Muscle layer of colon (tissue), 2 donors: Measurements from ENCODE around the gene ADAP1.

Experiments
- H3K27ac ChIP-seq: one replicate; pipeline ENCODE4 v1.7.0; 2013; ENCODE audit warnings: low read depth, mild to moderate bottlenecking, low read length, moderate library complexity
- H3K27me3 ChIP-seq, 2 donors: one replicate each; pipeline ENCODE4 v1.7.0; 2013; ENCODE audit warnings: low read length in 2 of 2, mild to moderate bottlenecking in 2 of 2; ENCODE audit not compliant: insufficient read depth in 2 of 2, control insufficient read depth in 1 of 2
- H3K36me3 ChIP-seq: one replicate; pipeline ENCODE4 v1.7.0; 2013; ENCODE audit warnings: mild to moderate bottlenecking, low read length; ENCODE audit not compliant: insufficient read depth
- H3K4me1 ChIP-seq: one replicate; pipeline ENCODE4 v1.7.0; 2013; ENCODE audit warnings: mild to moderate bottlenecking, low read length; ENCODE audit not compliant: insufficient read depth
- H3K4me3 ChIP-seq, 2 donors: one replicate each; pipeline ENCODE4 v1.7.0; 2013; ENCODE audit warnings: low read length in 2 of 2, low read depth in 1 of 2, mild to moderate bottlenecking in 1 of 2, moderate library complexity in 1 of 2
- H3K9ac ChIP-seq: one replicate; pipeline ENCODE4 v1.7.0; 2013; ENCODE audit warnings: low read length
- H3K9me3 ChIP-seq: one replicate; pipeline ENCODE4 v1.7.0; 2013; ENCODE audit warnings: mild to moderate bottlenecking, low read length
- donor health status: abdominal sarcoma.
- donor health status: Adenocarcinoma of cecum.

ADAP1 gene

DNA sequence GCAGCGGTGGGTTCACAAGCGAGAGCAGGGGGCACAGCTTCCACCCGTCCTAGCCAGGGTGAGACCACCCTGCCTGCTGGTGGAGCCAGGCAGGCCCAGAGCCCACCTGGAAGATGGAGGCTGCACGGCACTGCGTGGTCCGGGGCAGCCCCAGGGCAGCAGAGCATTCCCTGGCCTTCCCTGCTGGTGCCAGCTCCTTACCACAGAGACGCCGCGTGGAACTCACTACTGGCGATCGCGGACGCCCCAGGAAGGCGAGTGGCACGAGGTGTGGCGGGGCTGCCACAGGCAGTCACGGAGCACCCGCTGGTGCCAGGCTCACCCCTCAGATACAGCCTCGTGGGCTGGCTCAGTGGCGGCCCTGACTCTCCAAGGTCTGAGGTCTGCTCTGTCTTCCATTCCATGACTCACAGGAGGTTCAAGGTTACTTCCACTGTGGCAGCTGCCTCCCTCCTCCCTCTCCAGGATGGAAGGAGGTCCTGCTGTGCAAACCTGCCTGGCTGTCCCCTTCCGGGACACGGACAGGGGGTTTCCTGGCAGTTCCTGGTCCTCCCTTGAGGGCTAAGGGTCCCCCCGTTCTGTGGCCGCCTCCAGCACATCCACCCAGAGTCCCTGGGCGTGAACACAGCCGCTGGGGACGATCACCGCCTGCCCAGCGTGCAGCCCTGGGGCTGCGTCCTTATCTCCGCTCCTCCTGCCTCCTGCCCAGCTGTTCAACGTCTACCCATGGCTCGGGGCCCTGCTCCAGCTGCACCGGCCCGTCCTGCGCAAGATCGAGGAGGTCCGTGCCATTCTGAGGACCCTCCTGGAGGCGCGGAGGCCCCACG is 31.6 kb upstream of the ADAP1 start:
- H3K9me3 ChIP-seq: no peaks in the 10 kb centered on the region
- no peak overlapping the region for H3K4me3 ChIP-seq
- no peaks in the 10 kb centered on the region for H3K36me3 ChIP-seq
- no peaks in the 10 kb centered on the region for H3K4me1 ChIP-seq
- peaks cover 7 to 59% of the 10 kb centered on the region in 2 donors for H3K27me3 ChIP-seq
- no peak overlapping the region for H3K27ac ChIP-seq
- no peak overlapping the region for H3K9ac ChIP-seq

DNA sequence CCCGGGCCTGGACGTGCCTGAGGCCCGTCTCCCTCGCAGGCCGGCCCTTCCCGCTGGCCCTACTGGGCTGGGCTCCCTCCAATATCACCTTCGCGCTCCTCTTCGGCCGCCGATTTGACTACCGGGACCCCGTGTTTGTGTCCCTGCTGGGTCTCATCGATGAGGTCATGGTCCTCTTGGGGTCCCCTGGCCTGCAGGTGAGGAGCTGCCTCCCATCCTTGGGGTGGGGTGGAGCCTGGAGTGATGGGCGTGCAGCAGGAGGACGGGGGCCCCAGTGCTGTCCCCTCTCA is 30.6 kb upstream of the ADAP1 start:
- H3K27me3 ChIP-seq: peaks cover 7 to 59% of the 10 kb centered on the region in 2 donors
- H3K27ac ChIP-seq: no peak overlapping the region
- no peaks in the 10 kb centered on the region for H3K9me3 ChIP-seq
- H3K36me3 ChIP-seq: no peaks in the 10 kb centered on the region
- no peaks in the 10 kb centered on the region for H3K4me1 ChIP-seq
- H3K4me3 ChIP-seq: no peak overlapping the region
- no peak overlapping the region for H3K9ac ChIP-seq

DNA sequence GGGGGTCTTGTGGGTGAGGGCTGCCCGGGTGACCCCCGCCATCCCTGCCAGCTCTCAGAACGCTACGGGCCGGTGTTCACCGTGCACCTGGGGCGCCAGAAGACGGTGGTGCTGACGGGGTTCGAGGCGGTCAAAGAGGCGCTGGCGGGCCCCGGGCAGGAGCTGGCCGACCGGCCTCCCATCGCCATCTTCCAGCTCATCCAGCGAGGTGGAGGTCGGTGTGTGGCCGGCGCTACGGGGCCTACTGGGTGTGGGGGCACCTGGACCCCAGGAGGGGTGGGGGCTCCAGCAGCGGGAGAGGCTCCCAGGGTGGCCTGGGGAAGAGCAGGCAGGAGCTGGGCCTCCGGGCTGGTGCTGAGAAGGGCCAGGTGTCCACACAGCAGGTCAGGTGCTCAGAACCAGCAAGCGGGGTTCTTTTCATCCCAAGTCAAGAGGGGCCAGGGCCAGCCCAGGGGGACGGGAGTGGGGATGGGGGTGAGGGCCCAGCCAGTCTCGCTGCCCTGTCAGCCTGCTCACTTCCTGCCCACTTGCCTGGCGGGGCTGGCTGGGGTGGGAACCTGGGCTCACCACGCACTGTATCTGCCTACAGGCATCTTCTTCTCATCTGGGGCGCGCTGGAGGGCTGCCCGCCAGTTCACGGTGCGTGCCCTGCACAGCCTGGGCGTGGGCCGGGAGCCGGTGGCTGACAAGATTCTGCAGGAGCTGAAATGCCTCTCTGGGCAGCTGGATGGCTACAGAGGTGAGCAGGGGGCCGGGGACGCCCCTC is 30.1 kb upstream of the ADAP1 start:
- Histone ChIP-seq H3K27me3 (peaks cover 7 to 59% of the 10 kb centered on the region in 2 donors), H3K4me3 (no peak overlapping the region), H3K36me3 (no peaks in the 10 kb centered on the region)

DNA sequence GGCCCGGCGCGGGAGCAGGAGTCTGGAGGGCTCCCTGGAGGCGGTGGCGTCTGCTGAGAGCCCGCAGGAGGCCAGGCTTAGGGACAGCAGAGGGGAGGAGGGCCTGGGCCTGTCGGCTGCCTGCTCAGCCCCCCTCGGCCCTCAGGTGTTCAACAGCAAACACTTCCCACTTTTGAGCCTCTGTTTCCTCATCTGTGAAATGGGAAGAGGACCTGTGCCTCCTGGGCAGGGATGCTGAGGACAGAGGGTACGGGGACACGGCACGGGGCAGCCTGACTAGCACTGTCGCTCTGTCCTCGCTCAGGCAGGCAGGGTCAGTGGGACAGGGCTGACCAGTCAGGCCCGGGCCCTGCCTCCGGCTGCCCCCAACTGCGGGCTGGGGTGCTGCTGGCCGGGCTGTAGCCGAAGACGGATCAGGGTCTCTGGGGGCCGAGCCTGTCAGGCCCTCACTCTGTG is 29.2 kb upstream of the ADAP1 start:
- no peaks in the 10 kb centered on the region for H3K4me1 ChIP-seq
- H3K4me3 ChIP-seq: no peak overlapping the region
- no peak overlapping the region for H3K9ac ChIP-seq
- H3K27me3 ChIP-seq: peaks cover 7 to 52% of the 10 kb centered on the region in 2 donors
- H3K27ac ChIP-seq: no peak overlapping the region
- no peaks in the 10 kb centered on the region for H3K36me3 ChIP-seq
- no peaks in the 10 kb centered on the region for H3K9me3 ChIP-seq

More for the DNA sequence above, 30.1 kb upstream of the ADAP1 start:
- H3K9ac ChIP-seq: no peak overlapping the region
- H3K27ac ChIP-seq: no peak overlapping the region
- H3K4me1 ChIP-seq: no peaks in the 10 kb centered on the region
- H3K9me3 ChIP-seq: no peaks in the 10 kb centered on the region

DNA sequence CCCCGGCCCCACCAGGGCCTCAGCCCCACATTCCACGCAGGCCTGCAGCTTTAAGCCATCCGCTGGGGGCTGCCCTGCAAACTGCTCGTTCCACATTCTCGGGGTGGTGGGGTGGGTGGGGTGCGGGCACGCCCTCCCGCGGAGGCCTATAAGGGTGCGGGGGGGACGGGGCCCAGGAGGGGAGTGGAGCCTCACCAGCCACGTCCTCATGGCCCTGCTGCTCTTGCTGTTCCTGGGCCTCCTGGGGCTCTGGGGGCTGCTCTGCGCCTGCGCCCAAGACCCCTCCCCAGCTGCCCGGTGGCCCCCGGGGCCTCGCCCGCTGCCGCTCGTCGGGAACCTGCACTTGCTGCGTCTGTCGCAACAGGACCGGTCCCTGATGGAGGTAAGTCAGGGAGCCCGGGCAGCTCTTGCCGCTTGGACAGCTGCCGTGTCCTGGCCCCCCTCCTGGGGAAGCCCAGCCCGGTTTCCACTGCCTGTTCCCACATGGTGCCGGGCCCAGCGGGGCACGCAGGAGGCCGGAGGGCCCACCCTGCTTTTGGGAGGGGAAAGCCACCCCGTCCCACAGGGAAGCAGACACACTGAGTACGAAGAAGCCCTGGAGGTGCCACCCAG is 28.6 kb upstream of the ADAP1 start, which contains the start of gene CYP2W1:
Gene CYP2W1 (plus strand): TSS at position 178 of the 612 bp plus-strand sequence. CDS start 31 bp downstream, at position 209.
- Histone ChIP-seq H3K27ac (no peak within 1 kb of the TSS), H3K4me1 (no peaks in the 10 kb centered on the region), H3K9me3 (no peaks in the 10 kb centered on the region), H3K9ac (no peak within 1 kb of the TSS), H3K36me3 (no peaks in the 10 kb centered on the region), H3K27me3 (peaks cover 6 to 47% of the 10 kb centered on the region in 2 donors), H3K4me3 (no peak within 1 kb of the TSS)

DNA sequence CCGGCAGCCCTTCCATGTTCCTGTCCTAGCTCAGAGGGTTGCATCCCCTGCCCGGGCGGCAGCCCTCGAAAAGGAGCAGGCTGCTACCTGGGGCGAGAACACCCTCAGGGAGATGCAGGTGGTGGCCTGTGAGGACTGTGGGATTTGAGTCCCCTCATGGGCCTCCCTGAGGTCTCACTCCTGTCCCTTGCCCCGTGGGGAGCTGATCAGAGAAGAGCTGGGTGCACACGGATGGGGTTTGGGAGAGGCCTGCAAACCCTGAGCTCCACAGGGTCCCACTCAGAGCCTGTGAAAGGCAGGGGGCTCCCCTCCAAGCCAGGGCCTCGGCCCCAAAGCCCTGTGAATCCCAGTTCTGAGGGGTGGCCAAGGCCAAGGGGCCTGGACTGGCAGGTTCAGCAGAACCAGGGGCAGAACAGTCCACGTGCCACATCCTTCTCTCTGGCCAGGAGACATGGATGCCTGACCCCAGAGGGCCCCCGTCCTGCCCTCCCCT is 28.1 kb upstream of the ADAP1 start:
- no peaks in the 10 kb centered on the region for H3K9me3 ChIP-seq
- no peak overlapping the region for H3K4me3 ChIP-seq
- no peak overlapping the region for H3K27ac ChIP-seq
- peaks cover under 1 to 41% of the 10 kb centered on the region in 2 donors for H3K27me3 ChIP-seq
- H3K36me3 ChIP-seq: no peaks in the 10 kb centered on the region
- H3K9ac ChIP-seq: no peak overlapping the region
- H3K4me1 ChIP-seq: no peaks in the 10 kb centered on the region

DNA sequence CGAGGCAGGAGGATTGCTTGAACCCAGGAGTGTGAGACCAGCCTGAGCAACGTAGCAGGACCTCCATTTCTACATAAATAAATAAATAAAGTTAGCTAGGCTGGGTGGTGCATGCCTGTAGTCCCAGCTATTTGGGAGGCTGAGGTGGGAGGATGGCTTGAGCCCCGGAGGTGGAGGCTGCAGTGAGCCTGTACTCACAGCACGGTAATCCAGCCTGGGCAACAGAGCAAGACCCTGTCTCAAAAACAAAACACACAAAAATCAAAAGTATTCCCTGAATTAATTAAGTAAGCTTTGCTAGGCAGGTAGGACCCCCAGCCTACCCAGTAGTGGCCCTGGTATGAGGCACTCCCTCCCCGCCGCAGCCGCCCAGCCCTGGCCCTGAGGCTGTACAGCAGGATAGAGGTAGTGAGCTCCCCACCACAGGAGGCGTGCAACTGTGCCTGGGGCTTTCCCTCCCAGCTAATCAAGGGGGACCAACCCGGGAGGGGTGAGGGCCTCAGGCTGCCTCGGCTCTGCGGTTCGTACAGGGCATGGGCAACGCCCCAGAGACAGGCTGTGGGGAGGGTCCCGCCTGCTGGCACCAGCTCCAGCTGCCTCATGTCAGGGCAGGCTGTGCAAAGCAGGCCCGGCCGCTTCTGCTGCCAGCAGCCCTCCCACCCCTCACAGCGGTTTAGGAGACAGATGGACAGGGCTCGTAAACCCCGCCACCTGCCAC is 27.5 kb upstream of the ADAP1 start:
- H3K27ac ChIP-seq: no peak overlapping the region
- no peaks in the 10 kb centered on the region for H3K9me3 ChIP-seq
- H3K9ac ChIP-seq: no peak overlapping the region
- H3K27me3 ChIP-seq: peaks cover 0 to 35% of the 10 kb centered on the region in 2 donors
- no peaks in the 10 kb centered on the region for H3K36me3 ChIP-seq
- H3K4me3 ChIP-seq: no peak overlapping the region
- H3K4me1 ChIP-seq: no peaks in the 10 kb centered on the region

DNA sequence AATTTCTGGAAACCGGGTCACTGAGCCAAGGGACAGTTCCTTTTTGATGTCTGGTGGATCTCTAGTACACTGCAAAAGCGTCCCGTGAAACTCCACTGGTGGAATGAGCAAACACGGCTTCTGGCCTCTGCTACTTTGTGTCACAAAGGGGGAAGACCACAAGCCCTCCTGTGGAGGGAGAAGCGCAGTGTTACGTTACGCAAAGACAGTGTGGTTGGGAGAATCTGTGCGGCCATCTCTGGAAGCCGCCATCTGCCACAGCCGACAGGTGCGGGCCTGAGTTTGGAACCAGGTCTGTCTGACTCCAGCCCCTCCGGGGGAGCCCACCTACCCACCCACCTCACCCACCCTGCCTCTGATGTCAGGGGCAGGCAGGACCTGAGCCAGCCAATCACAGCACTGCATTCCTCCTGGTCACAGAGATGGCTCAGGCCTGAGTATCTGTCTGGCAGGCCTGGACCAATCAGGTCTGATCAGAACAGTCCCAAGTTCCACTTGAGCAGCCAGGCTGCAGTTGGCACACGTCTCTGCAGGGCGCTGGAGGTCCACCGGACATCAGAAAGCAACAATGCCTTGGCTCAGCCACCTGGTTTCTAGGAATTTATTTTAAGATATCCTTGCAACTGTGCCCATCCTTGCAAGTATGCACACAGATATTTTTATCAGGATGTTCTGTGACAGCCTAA is 25.5 kb upstream of the ADAP1 start:
- Histone ChIP-seq H3K9me3 (no peaks in the 10 kb centered on the region), H3K4me1 (peaks cover 4% of the 10 kb centered on the region), H3K27ac (no peak overlapping the region), H3K9ac (no peak overlapping the region), H3K27me3 (peaks cover 0 to 27% of the 10 kb centered on the region in 2 donors), H3K36me3 (no peaks in the 10 kb centered on the region), H3K4me3 (no peak overlapping the region)

DNA sequence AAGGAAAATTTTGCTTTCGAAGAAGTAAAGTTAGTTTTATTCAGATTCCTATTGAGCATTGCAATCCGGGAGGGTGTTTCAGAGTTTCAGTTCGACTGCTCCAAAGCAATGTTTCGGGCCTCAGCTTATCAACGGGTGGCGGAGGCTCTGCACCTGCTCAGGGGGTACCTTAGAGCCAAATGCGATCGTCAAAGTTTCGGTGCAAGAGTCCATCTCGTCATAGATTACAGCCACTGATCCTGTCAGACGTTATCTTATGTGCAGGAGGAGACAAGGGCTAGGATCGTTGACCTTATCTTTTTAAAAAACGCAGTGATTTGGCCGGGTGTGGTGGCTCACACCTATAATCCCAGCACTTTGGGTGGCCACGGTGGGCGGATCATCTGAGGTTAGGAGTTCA is 24.7 kb upstream of the ADAP1 start:
- H3K9me3 ChIP-seq: no peaks in the 10 kb centered on the region
- H3K27ac ChIP-seq: no peak overlapping the region
- no peak overlapping the region for H3K9ac ChIP-seq

DNA sequence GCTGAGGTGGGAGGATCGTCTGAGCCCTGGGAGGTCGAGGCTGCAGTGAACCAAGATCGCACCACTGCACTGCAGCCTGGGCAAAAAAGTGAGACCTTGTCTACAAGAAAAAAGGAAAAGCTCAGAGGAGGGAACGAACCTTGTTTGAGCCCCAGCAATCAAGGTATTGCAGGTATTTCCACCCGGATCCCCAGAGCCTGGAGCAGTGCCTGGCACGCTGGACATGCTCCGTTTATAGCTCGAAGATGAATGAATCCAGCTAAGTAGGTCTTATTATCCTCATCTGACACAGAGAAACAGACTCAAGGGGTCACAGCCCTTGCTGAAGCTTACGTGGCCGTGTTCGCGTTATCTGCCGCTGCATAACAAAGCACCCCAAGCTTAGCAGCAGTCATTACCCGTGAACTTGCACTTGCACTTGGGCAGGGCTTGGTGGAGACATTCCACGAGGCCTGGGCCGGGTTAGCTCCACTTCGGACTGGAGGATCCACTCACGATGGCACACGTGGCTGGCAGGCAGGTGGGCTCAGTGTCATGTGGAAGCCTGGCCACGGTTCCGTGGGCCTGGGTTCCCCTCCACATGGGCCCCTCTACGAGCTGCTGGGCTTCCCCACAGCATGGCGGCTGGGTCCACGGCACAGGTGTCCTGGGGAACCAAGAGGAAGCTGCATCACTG is 24.1 kb upstream of the ADAP1 start:
- Histone ChIP-seq H3K4me1 (peaks cover 4% of the 10 kb centered on the region), H3K36me3 (no peaks in the 10 kb centered on the region), H3K9me3 (no peaks in the 10 kb centered on the region), H3K27me3 (peaks cover 0 to 16% of the 10 kb centered on the region in 2 donors), H3K9ac (no peak overlapping the region), H3K4me3 (no peak overlapping the region), H3K27ac (no peak overlapping the region)

More for the DNA sequence above, 24.7 kb upstream of the ADAP1 start:
- no peak overlapping the region for H3K4me3 ChIP-seq
- H3K27me3 ChIP-seq: peaks cover 0 to 22% of the 10 kb centered on the region in 2 donors
- peaks cover 4% of the 10 kb centered on the region for H3K4me1 ChIP-seq
- H3K36me3 ChIP-seq: no peaks in the 10 kb centered on the region
